ENCODE results near the gene PRG3.

Gene PRG3

DNA sequence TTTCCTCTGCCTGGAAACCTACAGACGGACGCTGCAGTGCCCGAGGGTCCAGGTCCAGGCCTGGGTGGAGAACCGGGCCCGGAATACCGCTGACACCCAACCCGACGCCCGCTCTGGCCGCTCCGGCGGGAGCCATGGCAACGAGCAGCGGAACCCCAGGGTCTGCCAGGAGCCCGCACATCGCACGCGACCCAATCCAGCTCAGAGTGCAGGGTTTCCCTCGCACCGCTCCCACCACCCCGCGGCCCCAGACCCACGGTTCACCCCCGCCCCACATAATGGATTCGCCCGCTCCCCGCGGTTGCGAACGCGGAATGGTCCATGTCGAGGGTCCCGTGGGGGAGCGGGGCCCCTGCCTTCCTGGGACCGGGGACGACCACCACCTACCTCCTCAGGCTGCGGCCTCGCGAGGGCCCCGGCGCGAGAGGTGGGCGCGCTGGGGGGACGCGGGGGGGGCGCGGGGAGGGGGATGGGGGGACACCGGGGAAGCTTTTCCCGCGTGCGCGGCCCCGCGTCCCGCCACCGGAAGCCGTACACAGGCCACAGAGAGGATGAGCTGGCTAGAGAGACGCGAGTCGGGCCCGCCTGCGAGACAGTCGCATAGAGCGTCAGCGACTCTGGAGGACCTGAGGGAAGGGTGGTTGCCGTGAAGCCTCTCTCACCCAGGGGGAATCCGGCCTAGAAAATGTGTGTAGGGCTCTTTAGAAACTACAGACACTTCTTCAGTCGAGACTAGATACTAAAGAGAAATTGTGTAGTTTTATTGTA, 45.4 kb downstream of the PRG3 start, which contains the start of gene SSRP1:
Gene SSRP1 (minus strand): TSS at position 550 of the 768 bp plus-strand sequence. CDS start 771 bp downstream, outside the sequence.
- no peaks in the 10 kb centered on the region for H3K27me3 ChIP-seq (ENCODE audit: control insufficient read depth in 3 of 3, insufficient read depth in 3 of 3, low read depth in 1 of 3, low read length in 3 of 3)
- peak within 1 kb of the TSS; percentile 89 for H2AFZ ChIP-seq (ENCODE audit: low read length)
- peak; percentile 73 for DNase-seq (ENCODE audit: low spot score)
- H3K9ac ChIP-seq (ENCODE audit: low read depth, low read length, poor library complexity), result peak within 1 kb of the TSS; percentile 96
- no peaks in the 10 kb centered on the region for H3K9me3 ChIP-seq (replicated peaks in 1 of 2; ENCODE audit: control insufficient read depth in 2 of 2, insufficient read depth in 1 of 2, low read depth in 1 of 2, low read length in 2 of 2)
- H3K4me1 ChIP-seq (ENCODE audit: control insufficient read depth in 2 of 2, insufficient read depth in 1 of 2, low read depth in 1 of 2, low read length in 2 of 2), result peaks cover 28 to 36% of the 10 kb centered on the region in 2 donors
- no peak within 1 kb of the TSS for H4K91ac ChIP-seq (ENCODE audit: low read depth, low read length, poor library complexity)
- H3K4ac ChIP-seq (ENCODE audit: low read length), result no peak within 1 kb of the TSS
- H3K4me3 ChIP-seq (ENCODE audit: low read length in 2 of 2), result peak within 1 kb of the TSS; percentile 74 to 82
- no peak within 1 kb of the TSS for H3K14ac ChIP-seq (ENCODE audit: low read length)
- no peak within 1 kb of the TSS for H2BK5ac ChIP-seq (ENCODE audit: low read length)
- H2BK15ac ChIP-seq (ENCODE audit: low read length), result no peak within 1 kb of the TSS
- H2BK120ac ChIP-seq (ENCODE audit: low read depth, low read length), result no peak within 1 kb of the TSS
- WGBS, 2 donors (ENCODE audit: extremely low coverage in 2 of 2, insufficient read length in 2 of 2, insufficient replicate concordance in 1 of 2), result no CpG with 5 or more reads among the region's 69 CpGs
- no peak within 1 kb of the TSS for H2BK12ac ChIP-seq (ENCODE audit: low read length)
- H3K27ac ChIP-seq (replicated peaks; ENCODE audit: low read length), result peak within 1 kb of the TSS; percentile 15
- peaks cover 36 to 41% of the 10 kb centered on the region in 2 donors for H3K36me3 ChIP-seq (replicated peaks in 1 of 2; ENCODE audit: control insufficient read depth in 2 of 2, insufficient read depth in 2 of 2, low read length in 2 of 2)
- peak within 1 kb of the TSS; percentile 0 for H2AK5ac ChIP-seq (ENCODE audit: low read depth, low read length)
- peak within 1 kb of the TSS; percentile 84 for H3K4me2 ChIP-seq (ENCODE audit: insufficient read depth, low read length, poor library complexity, severe bottlenecking)
- H3K23ac ChIP-seq (ENCODE audit: low read depth, low read length, poor library complexity), result no peak within 1 kb of the TSS
- no peak within 1 kb of the TSS for H4K8ac ChIP-seq (ENCODE audit: low read depth, low read length)
- peak within 1 kb of the TSS; percentile 91 for H3K18ac ChIP-seq (ENCODE audit: low read length)
- H3K79me1 ChIP-seq (ENCODE audit: low read depth, low read length), result peaks cover 12% of the 10 kb centered on the region

DNA sequence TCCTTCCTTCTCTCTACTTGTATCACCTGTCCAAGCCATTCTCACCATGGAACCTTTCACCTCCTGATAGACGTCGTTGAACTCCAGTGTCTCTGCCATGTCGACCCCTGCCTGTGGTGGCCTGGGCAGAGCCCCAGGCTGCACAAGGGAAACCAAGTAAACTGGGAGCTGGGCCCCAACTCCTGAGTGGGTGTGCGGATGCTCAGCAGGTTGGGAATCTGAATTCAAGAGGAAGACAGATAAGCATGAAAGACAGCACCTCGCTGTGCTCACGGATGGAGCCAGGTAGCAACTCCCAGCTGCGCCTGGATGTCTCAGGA, 46.0 kb downstream of the PRG3 start:
- H2BK120ac ChIP-seq (ENCODE audit: low read depth, low read length), result no peak overlapping the region
- H2AK5ac ChIP-seq (ENCODE audit: low read depth, low read length), result no peak overlapping the region
- no peak overlapping the region for H3K18ac ChIP-seq (ENCODE audit: low read length)
- no CpG with 5 or more reads among the region's 7 CpGs for WGBS, 2 donors (ENCODE audit: extremely low coverage in 2 of 2, insufficient read length in 2 of 2, insufficient replicate concordance in 1 of 2)
- H3K36me3 ChIP-seq (replicated peaks in 1 of 2; ENCODE audit: control insufficient read depth in 2 of 2, insufficient read depth in 2 of 2, low read length in 2 of 2), result peaks cover 41 to 47% of the 10 kb centered on the region in 2 donors
- H3K4me2 ChIP-seq (ENCODE audit: insufficient read depth, low read length, poor library complexity, severe bottlenecking), result peak overlapping the region; percentile 84
- no peak overlapping the region for H3K4ac ChIP-seq (ENCODE audit: low read length)
- H3K4me1 ChIP-seq (ENCODE audit: control insufficient read depth in 2 of 2, insufficient read depth in 1 of 2, low read depth in 1 of 2, low read length in 2 of 2), result peaks cover 28 to 31% of the 10 kb centered on the region in 2 donors
- no peaks in the 10 kb centered on the region for H3K9me3 ChIP-seq (replicated peaks in 1 of 2; ENCODE audit: control insufficient read depth in 2 of 2, insufficient read depth in 1 of 2, low read depth in 1 of 2, low read length in 2 of 2)
- no peak overlapping the region for H2BK15ac ChIP-seq (ENCODE audit: low read length)
- no peak overlapping the region for H3K27ac ChIP-seq (replicated peaks; ENCODE audit: low read length)
- no peak overlapping the region for H3K14ac ChIP-seq (ENCODE audit: low read length)
- H3K9ac ChIP-seq (ENCODE audit: low read depth, low read length, poor library complexity), result peak overlapping the region; percentile 96
- H4K8ac ChIP-seq (ENCODE audit: low read depth, low read length), result no peak overlapping the region
- H3K79me1 ChIP-seq (ENCODE audit: low read depth, low read length), result peaks cover 12% of the 10 kb centered on the region
- H2BK12ac ChIP-seq (ENCODE audit: low read length), result no peak overlapping the region
- no peak overlapping the region for H2BK5ac ChIP-seq (ENCODE audit: low read length)
- H3K27me3 ChIP-seq (ENCODE audit: control insufficient read depth in 3 of 3, insufficient read depth in 3 of 3, low read depth in 1 of 3, low read length in 3 of 3), result no peaks in the 10 kb centered on the region
- H3K23ac ChIP-seq (ENCODE audit: low read depth, low read length, poor library complexity), result no peak overlapping the region
- DNase-seq (ENCODE audit: low spot score), result no peak
- H4K91ac ChIP-seq (ENCODE audit: low read depth, low read length, poor library complexity), result no peak overlapping the region
- peak overlapping the region; percentile 74 to 82 for H3K4me3 ChIP-seq (ENCODE audit: low read length in 2 of 2)
- H2AFZ ChIP-seq (ENCODE audit: low read length), result peak overlapping the region; percentile 89

DNA sequence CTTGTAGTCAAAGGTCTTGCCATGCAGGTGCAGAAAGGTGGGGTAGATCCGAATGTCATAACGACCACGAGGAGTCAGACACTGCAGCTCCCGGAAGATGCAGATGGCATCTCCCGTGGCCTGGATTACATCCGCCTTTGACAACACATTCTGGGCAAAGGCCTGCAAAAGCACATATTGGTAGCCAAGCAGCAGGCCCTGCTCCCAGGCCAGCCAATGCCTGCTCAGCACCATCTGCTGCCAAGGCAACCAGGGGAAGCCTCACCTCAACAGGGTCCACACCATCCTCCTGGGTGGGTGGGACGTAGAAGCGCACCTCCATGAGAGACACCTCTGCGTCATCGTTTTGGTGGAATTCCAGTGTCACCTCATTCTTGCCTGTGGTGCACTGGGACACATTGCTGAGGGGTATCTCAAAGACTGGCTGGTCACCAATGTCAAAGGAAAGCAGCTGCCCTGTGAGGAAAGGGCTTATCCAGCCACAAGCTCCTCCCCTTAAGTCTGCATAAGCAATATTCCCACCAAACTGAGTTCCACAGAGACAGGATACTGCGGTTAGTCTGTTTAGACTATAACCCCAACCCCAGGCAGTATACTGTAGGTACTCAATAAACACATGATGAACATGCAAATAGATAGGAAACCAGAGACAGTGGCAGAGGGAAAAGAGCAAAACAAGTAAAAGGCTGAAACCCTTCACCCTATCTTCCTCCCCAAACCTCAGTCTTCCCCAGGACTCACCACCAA, 48.1 kb downstream of the PRG3 start:
- H3K4ac ChIP-seq (ENCODE audit: low read length), result no peak overlapping the region
- H4K91ac ChIP-seq (ENCODE audit: low read depth, low read length, poor library complexity), result no peak overlapping the region
- H3K4me2 ChIP-seq (ENCODE audit: insufficient read depth, low read length, poor library complexity, severe bottlenecking), result no peak overlapping the region
- no peaks in the 10 kb centered on the region for H3K27me3 ChIP-seq (ENCODE audit: control insufficient read depth in 3 of 3, insufficient read depth in 3 of 3, low read depth in 1 of 3, low read length in 3 of 3)
- H2BK15ac ChIP-seq (ENCODE audit: low read length), result no peak overlapping the region
- H3K79me1 ChIP-seq (ENCODE audit: low read depth, low read length), result peaks cover 15% of the 10 kb centered on the region
- no CpG with 5 or more reads among the region's 11 CpGs for WGBS, 2 donors (ENCODE audit: extremely low coverage in 2 of 2, insufficient read length in 2 of 2, insufficient replicate concordance in 1 of 2)
- peaks cover 0 to 1% of the 10 kb centered on the region in 2 donors for H3K9me3 ChIP-seq (replicated peaks in 1 of 2; ENCODE audit: control insufficient read depth in 2 of 2, insufficient read depth in 1 of 2, low read depth in 1 of 2, low read length in 2 of 2)
- H4K8ac ChIP-seq (ENCODE audit: low read depth, low read length), result no peak overlapping the region
- no peak overlapping the region for H3K14ac ChIP-seq (ENCODE audit: low read length)
- no peak for DNase-seq (ENCODE audit: low spot score)
- H3K27ac ChIP-seq (replicated peaks; ENCODE audit: low read length), result no peak overlapping the region
- H2AK5ac ChIP-seq (ENCODE audit: low read depth, low read length), result no peak overlapping the region
- H2AFZ ChIP-seq (ENCODE audit: low read length), result no peak overlapping the region
- peaks cover 12 to 18% of the 10 kb centered on the region in 2 donors for H3K4me1 ChIP-seq (ENCODE audit: control insufficient read depth in 2 of 2, insufficient read depth in 1 of 2, low read depth in 1 of 2, low read length in 2 of 2)
- no peak overlapping the region for H2BK12ac ChIP-seq (ENCODE audit: low read length)
- peak overlapping the region; percentile 74 for H3K9ac ChIP-seq (ENCODE audit: low read depth, low read length, poor library complexity)
- peaks cover 60 to 68% of the 10 kb centered on the region in 2 donors for H3K36me3 ChIP-seq (replicated peaks in 1 of 2; ENCODE audit: control insufficient read depth in 2 of 2, insufficient read depth in 2 of 2, low read length in 2 of 2)
- no peak overlapping the region for H3K23ac ChIP-seq (ENCODE audit: low read depth, low read length, poor library complexity)
- no peak overlapping the region for H2BK5ac ChIP-seq (ENCODE audit: low read length)
- H3K18ac ChIP-seq (ENCODE audit: low read length), result no peak overlapping the region
- H3K4me3 ChIP-seq (ENCODE audit: low read length in 2 of 2), result no peak overlapping the region
- H2BK120ac ChIP-seq (ENCODE audit: low read depth, low read length), result no peak overlapping the region

DNA sequence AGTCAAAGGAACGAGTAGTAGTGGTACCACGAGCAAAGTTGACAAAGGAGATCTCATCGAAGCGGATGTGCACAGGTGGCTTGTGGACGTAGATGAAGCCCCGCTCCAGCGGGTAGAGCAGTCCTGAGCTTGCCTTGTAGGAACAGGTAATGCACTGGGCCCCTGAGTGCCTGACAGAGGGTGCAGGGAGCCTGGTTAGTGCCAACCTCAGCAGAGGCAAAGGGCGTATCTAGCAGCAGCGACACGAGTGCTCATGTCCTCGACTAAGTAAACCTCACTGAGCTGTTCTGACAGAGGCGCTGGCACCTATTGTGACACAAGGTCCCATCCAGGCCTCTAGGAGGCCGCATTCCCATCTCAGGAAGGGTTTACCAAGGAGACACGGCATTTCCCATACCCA, 49.2 kb downstream of the PRG3 start:
- Histone ChIP-seq H2BK12ac (ENCODE audit: low read length) (no peak overlapping the region), H3K4me1 (ENCODE audit: control insufficient read depth in 2 of 2, insufficient read depth in 1 of 2, low read depth in 1 of 2, low read length in 2 of 2) (peaks cover 11 to 17% of the 10 kb centered on the region in 2 donors), H3K27ac (replicated peaks; ENCODE audit: low read length) (no peak overlapping the region), H3K23ac (ENCODE audit: low read depth, low read length, poor library complexity) (no peak overlapping the region), H2BK120ac (ENCODE audit: low read depth, low read length) (no peak overlapping the region), H3K79me1 (ENCODE audit: low read depth, low read length) (peaks cover 15% of the 10 kb centered on the region), H3K4me2 (ENCODE audit: insufficient read depth, low read length, poor library complexity, severe bottlenecking) (no peak overlapping the region), H3K9ac (ENCODE audit: low read depth, low read length, poor library complexity) (no peak overlapping the region), H2AFZ (ENCODE audit: low read length) (no peak overlapping the region), H3K27me3 (ENCODE audit: control insufficient read depth in 3 of 3, insufficient read depth in 3 of 3, low read depth in 1 of 3, low read length in 3 of 3) (no peaks in the 10 kb centered on the region), H3K36me3 (replicated peaks in 1 of 2; ENCODE audit: control insufficient read depth in 2 of 2, insufficient read depth in 2 of 2, low read length in 2 of 2) (peaks cover 72 to 79% of the 10 kb centered on the region in 2 donors), H2BK15ac (ENCODE audit: low read length) (no peak overlapping the region), H2BK5ac (ENCODE audit: low read length) (no peak overlapping the region), H4K91ac (ENCODE audit: low read depth, low read length, poor library complexity) (no peak overlapping the region), H2AK5ac (ENCODE audit: low read depth, low read length) (no peak overlapping the region), H3K9me3 (replicated peaks in 1 of 2; ENCODE audit: control insufficient read depth in 2 of 2, insufficient read depth in 1 of 2, low read depth in 1 of 2, low read length in 2 of 2) (peaks cover 0 to 1% of the 10 kb centered on the region in 2 donors), H3K4ac (ENCODE audit: low read length) (no peak overlapping the region), H4K8ac (ENCODE audit: low read depth, low read length) (no peak overlapping the region), H3K18ac (ENCODE audit: low read length) (no peak overlapping the region), H3K14ac (ENCODE audit: low read length) (no peak overlapping the region), H3K4me3 (ENCODE audit: low read length in 2 of 2) (peak overlapping the region in 1 of 2 donors; percentile 15)
- WGBS, 2 donors (ENCODE audit: extremely low coverage in 2 of 2, insufficient read length in 2 of 2, insufficient replicate concordance in 1 of 2), result no CpG with 5 or more reads among the region's 14 CpGs
- DNase-seq (ENCODE audit: low spot score), result no peak
